ENCODE results near the gene LPAR2.

Gene LPAR2

DNA sequence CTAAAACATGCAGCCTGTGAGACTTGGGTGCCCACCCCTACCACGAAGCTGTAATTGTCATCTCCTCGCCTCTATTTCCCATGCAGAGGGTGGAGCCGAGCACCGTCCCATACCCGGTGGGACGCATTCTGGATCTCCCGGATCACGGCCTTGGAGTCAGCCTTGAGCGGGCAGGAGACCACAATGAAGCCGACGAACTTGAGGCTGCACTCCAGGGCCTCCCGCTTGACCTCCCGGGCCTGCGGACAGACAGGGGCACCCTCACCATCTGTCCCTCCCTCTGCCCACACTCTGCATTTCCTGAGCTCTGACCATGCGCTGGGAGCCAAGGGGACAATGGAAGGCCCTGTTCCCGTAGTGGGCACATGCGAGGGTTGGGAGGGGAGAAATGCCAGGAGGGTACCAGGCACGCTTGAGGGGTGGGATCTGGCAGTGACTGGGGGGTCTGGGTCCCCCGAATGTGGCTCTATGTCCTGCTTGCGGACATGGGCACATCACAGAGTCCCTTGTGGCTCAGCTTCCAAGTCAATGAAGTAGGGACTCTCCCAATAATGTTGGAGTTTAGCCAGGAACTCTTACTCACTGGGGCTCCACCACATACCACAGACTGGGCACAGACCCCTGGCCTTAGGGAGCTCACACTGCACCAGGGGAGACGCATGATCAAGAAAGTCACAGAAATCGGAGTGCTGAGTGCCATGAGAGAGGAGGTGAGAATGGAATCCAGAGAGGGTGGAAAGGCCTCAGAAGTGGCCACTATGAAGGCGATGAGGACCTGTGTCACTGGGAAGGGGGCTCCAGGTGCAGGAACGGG, 24.7 kb upstream of the LPAR2 start:
- DNase-seq, result no peak

DNA sequence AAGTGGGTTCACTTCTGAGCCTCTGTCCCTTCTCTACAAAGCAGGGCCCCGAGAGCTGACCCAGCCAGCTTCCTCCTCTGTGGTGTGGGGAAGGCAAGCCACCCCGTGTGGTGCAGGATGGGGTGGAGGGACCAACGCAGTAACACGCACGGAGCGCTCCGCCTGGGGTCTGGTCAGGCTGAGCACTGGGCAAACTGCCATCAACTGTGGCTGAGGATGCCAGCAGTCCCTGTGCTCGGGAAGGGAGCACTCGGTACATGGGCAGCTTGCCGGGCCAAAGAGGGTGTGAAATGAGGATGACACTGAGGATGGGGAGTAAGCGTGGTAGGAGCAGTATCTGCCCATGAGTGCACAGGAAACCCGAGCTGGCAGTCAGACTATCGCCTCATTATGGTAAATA, 23.1 kb upstream of the LPAR2 start:
- no peak for DNase-seq

DNA sequence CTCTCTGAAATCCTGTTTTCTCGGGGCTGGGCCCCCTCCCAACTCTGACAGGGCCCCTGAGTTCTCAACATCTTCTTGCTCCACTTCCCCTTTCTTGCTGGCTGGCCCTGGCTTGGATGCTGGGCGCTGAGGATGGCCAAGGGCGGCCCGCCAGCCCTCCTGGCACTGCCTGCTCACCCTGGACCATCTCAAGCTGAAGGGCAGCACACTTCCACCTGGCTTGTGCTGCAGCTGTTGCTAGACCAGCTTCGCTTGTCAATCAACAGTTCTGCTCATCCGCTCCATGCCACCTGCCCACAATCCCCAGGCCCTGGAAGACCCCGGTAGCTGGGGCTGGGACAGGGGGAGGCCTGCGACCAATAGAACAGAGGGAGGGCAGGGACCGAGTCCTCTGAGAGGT, 22.3 kb upstream of the LPAR2 start:
- no peak for DNase-seq

DNA sequence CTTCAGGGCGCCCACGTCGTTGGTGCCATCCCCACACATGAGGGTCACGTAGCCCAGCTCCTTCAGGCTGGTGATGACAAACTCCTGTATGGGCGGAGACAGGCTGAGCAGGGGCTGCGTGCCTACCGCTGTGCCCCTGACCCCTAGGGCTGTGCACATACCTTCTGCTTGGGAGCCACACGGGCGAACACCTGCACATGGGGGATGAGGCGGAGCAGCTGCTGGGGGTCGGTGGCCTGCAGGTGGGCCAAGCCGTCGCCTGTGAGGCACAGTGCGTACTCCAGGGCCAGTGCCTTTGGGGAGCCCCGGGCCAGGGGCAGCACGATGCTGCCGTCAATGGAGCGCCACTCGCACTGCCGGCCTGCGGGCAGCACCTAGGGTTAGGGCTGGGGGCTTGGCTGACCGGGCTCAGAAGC, 21.6 kb upstream of the LPAR2 start:
- no peak for DNase-seq

DNA sequence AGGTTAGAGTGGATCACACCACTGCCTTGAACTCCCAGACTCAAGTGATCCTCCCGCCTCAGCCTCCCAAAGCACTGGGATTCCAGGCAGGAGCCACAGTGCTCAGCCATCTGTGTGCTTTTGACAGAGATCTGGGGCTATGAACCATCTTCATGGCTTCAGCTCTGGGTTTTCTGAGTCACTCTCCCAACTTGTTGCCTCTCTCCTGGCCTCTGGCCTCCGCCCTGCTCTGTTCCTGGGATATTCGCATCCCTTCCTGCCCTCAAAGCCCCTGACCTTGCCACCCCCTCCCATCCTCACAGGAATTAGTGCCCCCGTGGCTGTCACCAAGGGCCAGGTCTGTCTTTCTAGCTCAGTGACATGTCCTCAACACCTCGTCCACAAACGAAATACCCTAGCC, 21.1 kb upstream of the LPAR2 start:
- no peak for DNase-seq

DNA sequence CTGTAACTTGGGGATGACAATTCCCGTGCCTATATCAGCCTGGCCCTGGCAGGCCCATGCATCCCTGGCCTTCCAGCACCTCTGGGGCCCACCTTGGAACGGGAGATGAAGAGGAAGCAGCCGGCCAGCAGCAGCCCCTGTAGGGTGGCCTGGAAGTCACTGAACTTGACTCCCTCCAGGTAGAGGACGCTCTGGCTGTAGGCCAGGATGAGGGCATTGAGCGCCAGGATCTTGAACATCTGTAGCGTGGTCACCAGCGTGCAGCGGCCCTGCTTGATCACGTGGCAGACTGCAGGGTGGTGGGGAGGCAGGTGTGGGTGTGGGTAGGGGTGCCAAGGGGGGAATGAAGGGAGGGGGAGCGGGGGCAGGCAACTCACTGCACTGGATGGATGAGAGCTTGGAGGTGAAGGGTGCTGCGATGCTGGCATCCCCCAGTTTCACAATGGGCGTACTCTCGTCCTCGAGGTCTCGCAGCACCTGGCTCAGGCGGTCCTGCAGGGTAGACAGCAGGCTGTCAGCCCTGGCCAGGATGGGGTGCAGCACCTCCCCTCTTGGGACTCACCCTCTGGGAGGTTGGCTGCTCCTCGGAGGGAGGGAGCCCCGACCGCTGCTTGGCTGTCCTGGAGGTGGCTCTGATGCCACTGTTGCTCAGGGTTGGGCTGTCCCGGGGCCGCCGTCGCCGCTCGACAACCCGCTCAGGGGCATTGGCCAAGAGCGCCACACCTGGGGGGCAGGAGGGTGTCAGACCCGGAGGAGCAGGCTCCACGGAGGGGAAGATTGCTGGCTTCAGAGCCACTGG, 19.2 kb upstream of the LPAR2 start:
- no peak for DNase-seq

DNA sequence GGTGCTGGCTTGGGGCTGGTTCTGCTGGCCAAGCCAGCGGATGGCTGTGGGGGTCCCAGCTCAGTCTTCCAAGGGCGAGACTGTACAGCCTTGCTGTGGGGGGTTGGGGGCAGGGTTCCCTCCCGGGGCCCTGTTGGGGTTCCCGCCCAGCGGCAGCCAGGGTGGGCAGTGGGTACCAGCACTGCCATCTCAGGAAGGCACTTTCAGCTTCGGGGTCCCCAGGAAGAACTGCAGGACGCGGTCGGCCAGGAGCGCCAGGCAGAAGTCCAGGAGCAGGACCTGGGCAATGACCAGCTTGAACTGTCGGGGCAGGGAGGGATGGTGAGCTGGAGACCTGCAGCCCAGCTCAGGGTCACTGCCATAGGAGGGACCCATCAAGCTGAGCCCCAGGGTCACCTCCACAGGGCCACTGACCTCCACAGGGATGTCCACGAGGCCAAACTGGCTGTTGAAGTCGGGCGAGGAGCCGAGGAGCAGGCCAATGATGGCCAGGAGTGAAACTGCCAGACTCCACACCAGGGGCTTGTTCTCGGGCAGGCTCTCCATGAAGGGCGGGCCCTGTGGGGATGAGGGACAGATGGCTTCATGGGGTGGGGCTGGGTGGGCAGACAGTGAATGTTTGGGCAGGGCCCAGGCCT, 17.3 kb upstream of the LPAR2 start:
- DNase-seq, result no peak

DNA sequence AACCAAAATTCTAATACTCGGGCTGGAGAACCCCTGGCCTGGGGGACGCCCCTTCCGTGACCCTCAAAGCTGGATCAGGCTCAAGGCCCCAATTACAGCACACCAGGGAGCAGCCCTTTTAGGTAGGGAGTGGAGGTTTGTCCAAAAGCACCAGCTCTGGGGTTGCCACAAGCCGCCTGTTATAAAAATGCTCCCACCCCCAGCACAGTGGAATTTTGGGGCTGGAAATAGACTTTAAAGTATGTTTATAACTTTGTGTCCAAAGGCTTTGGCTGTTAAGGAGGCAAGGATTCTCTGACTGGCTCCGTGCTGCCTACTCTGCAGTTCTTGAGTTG, 16.0 kb upstream of the LPAR2 start:
- no peak for DNase-seq

DNA sequence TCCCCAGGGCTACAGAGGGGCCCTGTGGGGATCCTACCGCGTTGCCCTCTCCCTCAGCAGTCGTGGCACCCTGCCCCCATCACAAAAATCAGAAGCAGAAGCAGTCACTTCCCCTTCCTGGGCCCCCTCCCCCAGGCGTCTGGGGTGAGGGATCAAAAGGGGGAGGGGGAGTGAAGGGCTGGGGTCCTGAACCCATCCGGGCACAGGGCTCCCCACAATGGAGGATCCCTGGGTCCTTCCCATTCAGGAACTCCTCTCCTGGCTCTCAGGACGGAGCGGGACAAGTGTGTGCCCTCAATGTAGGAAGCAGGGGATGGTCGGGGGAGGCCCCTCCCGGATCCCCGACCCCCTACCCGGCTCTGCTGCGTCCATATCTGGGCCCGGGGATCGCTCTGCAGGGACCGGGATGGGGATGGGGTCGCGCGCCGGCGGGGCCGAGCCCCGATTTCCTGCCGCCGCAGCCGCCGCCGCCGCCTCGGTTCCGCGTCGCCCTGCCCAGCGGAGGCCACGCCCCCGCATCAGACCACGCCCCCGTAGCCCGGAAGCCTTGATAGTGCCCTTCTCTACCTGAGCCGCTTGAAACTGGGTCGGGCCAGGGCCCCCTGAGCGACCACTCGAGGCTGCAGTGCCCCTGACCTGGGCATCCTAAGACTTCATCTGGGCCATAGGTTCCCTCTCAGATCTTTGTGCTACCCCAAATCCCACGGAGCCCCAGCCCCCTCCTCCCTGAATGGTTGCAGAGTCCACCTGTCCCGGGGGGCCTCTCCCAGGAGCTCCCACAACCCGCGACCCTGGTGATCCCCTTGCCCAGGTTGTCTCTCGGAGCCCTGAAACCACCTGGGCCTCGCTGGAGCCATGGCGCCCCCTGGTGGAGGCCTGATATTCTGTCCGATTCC, 15.4 kb upstream of the LPAR2 start, which contains the start of gene GMIP:
GMIP (minus strand) TSS at position 500 of the 896 bp plus-strand sequence; CDS start at position 372, 128 bp downstream.
- DNase-seq, result peak; percentile 89

DNA sequence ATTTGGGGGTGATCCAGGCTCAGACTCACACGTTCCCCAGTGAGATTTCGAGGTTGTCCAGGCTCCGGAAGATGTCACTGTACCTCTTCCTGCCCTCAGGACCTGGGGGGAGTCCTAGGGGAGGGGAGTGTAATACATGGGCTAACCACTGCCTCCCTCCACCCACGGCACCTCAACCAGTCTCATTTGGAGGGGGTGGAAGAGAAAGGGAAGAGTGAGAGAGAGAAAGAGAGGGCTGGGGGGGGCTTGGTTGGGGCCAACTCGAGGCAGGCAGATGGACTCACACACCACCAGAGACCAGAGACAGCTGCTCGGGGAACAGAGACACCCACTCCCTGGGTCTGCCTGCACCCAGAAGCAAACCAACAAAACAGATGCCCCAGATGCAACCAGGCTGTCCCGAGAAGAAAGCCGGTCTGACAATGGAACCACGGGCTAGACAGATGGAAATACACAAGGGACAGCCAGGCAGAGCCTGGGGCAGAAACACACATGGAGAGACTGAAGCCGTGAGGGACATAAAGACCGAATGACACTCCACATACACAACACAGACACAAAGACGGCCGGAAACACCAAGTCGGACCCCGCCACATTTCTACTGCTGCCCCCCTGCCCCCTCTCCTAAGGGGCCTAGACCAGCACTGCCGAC, 14.6 kb upstream of the LPAR2 start:
- peak; percentile 57 for DNase-seq

DNA sequence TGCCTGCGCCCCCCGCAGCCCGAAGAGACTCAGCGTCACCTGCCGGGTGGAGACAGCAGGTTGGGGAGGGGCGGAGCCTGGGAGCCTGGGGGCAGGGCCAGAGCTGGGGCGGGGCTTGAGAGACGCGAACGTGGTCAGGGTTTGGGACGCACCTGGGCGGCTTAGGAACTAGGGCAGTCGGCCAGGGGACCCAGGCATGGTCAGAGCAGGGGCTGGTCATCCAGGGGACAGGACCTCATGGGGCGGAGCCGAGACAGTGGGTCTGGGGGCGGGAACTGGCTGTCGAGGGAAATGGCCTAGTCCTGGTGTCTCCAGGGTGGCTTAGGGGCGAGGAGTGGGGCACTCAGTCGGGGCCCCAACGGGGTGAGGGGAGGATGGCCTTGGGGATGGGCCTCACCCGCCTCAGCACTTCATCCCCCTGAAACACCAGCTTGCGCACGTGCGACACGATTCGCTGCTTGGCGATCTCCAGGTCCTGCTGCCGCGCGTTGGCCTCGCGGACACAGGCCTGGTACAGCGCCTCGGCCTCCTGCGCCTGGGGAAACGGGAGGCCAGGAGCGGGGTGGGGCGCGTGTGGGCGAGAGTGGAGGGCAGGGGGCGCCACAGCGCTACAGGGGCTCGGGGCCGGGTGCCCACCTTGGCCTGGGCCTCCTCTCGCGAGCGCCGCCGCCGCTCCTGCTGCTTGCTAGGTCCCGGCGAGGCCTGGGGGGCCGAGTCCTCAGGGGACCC, 9.7 kb upstream of the LPAR2 start:
- peak; percentile 34 for DNase-seq

DNA sequence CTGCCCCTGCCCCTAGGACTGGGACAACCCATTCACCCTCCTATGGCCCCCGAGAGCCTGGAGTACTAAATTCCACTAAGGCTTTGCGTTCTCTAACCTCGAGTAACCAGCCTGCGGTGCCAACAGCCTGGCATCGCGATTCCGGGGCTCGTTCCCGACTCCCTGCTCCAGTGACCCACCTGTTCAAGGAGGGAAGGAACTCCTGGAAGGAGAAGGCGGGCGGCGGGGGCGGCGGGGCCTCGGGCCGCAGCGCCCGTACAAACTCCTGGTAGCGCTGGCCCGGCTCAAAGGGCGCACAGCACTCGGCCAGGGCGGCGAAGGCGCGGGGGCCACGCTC, 9.1 kb upstream of the LPAR2 start:
- no peak for DNase-seq

DNA sequence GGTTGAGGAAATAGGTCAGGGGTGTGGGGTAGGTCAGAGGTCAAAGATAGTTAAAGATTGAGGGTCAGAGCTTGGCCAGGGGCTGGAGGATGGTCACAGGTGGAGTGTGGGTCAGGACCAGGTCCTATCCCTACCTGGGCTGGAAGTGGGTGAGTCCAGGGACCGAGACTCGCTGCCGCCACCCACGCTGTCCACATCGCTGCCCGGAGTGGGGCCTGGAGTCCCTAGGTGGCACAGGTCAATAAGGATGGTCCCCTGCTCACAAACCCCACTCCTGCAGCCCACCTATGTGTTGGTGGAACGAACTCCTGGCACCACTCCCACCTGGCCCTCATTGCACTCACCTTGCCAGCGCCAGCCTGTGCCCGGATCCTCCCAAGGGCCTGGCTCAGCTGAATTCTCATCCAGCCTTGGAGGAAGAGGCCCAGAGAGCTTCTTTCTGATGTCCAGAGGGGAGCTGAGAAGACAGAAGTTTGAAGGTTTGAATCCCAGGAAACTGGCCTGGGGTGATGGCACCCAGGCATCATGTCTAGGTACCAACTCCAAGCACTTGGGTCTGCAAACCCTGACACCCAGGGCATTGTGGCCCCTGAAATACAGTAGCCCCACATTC, 8.7 kb upstream of the LPAR2 start:
- no peak for DNase-seq

DNA sequence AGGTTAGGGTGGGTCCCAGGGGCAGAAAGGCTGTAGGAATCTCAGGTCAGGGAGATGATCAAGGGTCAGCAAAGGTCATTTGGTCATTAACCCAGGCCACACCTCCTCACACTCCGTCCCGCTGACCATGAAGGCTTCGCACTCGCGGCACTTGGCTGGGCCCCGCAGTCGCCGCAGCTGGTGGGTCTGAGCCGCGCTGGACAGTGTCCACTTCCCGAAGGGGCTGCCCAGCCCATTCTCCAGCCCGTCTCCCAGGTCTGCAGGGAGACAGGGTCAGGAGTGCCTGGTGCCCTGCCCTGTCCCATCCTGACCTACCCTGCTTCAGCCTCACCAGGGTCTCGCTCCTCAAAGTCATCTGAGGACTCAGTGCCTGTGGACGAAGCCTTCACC, 7.3 kb upstream of the LPAR2 start:
- no peak for DNase-seq

DNA sequence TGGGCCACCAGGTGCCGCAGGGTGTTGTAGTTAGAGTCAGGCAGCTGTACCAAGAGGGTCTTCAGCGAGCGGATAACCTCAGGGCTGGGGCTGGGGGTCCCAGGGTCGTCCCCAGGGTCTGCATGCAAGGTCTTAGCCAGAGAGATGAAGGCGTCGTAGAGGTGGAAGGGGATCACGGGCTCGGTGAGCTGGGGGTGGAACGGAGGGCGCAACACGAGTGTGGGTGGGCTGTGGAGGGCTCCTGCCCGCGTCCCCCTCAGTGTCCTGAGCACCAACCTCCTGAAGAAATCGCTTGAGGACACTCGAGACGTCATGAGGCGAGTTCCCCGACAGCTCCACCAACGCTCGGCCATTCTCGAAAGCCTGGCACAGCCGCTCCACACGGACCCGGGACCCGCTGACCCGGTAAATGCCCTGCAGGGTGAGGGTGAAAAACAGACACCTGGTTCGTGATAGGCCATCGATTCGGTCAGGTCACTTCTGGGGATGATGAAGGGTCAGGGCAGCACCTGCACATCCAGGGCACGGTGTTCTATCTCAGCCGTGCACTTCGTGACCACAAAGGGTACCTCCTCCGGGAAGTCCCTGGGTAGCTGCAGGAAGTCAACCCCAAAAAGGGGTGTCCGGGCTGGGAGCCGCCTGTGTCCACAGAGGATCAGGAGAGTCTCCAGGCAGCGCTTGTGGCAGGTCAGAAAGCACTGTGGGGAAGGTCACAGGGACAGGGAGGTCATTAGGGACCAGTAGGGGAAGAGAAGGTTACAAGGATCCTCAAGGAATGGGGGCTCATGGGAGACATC, 6.7 kb upstream of the LPAR2 start:
- no peak for DNase-seq

DNA sequence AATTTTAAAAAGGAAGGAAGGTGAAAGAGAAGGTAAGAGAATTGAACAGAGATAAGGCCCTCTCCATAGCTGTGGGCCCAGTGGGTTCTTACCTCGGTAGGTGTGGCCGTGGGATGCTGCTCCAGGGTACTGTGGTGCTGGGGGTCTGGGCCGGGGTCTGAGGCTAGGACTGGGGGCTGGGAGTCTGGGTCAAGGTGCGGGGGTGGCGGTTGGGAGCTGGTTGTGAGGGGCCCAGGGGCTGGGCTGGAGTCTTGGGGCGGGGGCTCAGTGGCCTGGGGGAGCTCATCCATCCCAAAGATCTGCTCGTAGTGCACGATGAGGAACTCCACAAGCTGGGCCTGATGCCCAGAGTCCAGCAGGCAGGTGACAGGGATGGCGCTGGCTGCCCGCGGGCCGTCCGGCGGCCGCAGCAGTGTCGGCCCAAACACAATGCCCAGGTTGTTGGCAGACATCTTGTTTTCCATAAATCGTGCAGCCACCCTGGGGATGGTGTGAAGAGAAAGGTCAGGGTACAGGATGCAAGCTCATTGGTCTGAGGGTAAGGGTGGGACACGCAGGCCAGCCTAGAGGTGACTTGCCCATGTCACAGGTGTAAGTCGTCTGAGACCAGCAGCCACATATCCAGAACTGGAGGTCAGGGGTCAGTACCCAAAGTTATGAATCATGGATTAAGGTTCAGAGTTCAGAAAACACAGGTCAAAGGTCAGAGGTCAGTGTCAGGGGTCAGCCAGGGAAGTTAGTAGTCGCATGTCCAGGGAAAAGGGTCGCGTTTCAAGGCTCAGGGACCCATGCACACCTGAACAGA, 5.9 kb upstream of the LPAR2 start:
- DNase-seq, result no peak

DNA sequence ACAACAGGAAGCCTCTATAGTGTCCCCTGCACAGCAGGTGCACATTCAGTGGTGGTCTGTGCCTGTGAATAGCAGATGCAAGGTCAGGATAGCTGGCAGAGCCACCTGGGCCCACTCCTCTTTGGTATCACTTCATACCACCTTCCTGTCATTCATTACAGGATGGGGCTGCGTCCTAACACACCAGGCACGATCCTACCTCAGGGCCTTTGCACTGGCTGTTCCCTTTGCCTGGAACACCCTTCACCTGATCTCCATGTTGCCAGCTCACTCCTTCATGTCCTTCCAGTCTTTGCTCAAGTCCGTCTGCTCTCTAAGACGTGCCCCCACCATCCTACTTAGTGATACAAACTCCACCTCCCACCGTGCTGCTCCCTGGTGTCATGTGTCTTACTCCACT, 4.6 kb upstream of the LPAR2 start:
- DNase-seq, result no peak

DNA sequence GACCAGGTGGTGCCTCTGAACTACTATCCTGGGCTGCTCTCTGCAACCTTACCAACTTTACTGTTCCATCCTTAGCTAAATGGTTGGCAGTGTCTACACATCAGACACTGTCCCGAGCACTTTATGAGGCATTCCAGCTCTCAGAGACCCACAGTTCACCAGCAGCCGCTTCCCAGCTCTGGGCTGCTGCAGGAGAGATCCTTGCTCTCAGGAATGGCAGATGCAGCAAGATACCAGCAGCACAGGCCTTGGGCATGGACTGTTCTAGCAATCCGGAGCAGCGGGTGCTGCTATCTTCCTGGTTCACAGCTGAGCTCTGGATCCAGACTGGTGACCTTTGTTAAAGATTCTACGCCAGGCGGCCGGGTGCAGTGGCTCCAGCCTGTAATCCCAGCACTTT, 3.3 kb upstream of the LPAR2 start:
- DNase-seq, result no peak

DNA sequence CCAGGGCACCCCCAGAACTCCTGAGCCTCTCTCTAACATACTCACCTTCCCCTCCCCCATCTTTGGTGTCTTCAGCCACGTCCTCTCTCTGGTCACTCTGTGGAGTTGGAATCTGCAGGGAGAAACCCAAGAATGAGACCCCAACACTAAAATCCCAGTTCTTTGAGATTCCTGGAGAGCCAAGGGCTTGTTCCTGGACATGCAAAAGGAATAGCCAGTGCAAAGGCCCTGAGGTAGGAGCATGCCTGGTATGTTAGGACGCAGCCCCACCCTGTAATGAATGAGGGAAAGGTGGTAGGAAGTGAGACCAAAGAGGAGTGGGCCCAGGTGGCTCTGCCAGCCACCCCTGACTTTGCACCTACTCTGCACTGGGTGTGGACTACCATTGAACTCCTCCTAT, 2.4 kb upstream of the LPAR2 start:
- no peak for DNase-seq

DNA sequence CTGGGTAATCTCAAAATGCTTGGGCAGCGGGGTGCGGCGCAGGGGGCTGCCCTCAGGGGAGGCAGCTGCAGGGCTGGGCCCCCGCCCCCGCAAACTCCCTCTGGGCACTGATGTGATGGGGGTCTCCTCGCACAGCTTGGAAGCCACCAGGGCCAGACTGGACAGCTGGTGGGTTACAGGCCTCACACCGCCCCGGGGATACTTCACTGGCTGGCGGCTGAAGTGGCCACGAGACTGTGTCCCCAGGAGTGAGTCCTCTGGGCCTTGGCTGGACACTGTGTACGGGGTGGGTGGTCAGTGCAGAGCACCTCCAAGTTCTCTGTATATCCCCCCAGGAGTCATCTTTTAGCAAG, 2.0 kb upstream of the LPAR2 start:
- DNase-seq, result no peak

Measured in activated CD4-positive, alpha-beta T cell treated with anti-CD3 and anti-CD28 coated beads for 48 hours (primary cell).